Natural killer cell (primary cell): Measurements from ENCODE around the gene B4GAT1. TPM values are rescaled to one million over a fixed set of nuclear protein-coding genes. Genes with fewer than 3 reads are reported as not detected.
A peak's percentile ranks its signal among the peaks of the same experiment; 100 is the strongest.

Experiments
- ATAC-seq, 3 donors: fragments of 150-1000 bp in 2 of 3; fragments of 200-7000 bp in 1 of 3; cut with Tn5 transposase; 1 replicate in 1 of 3; 2 replicates in 2 of 3; pipeline ENCODE4 v1.10.0; 2021; ENCODE audit warnings: mild to moderate bottlenecking in 2 of 3, moderate library complexity in 2 of 3
- DNase-seq, 2 donors: peaks; one replicate each; pipeline versions ENCODE4 v3.0.0 to v3.0.0-alpha.2; 2013 to 2021; ENCODE audit warnings: mixed read lengths in 1 of 2
- H3K27ac ChIP-seq: one replicate; pipeline ENCODE4 v1.5.1; 2013; ENCODE audit warnings: mild to moderate bottlenecking, low read length
- H3K27me3 ChIP-seq: one replicate; pipeline ENCODE4 v1.6.1; 2013; ENCODE audit warnings: low read length; ENCODE audit not compliant: control insufficient read depth, insufficient read depth
- H3K36me3 ChIP-seq: one replicate; pipeline ENCODE4 v1.6.1; 2013; ENCODE audit warnings: low read length; ENCODE audit not compliant: control insufficient read depth, insufficient read depth
- H3K4me1 ChIP-seq: one replicate; pipeline ENCODE4 v1.6.1; 2013; ENCODE audit warnings: low read length; ENCODE audit not compliant: control insufficient read depth, insufficient read depth
- H3K4me3 ChIP-seq: one replicate; pipeline ENCODE4 v1.5.1; 2013; ENCODE audit warnings: low read length
- H3K9me3 ChIP-seq: one replicate; pipeline ENCODE4 v1.6.1; 2013; ENCODE audit warnings: low read length; ENCODE audit not compliant: control insufficient read depth, insufficient read depth
- H3K27ac Mint-ChIP-seq, 2 donors: one replicate each; pipeline ENCODE4 v1.8.0; 2022; ENCODE audit warnings: mild to moderate bottlenecking in 2 of 2, mixed read lengths in 2 of 2, moderate library complexity in 1 of 2
- H3K27me3 Mint-ChIP-seq, 2 donors: one replicate each; pipeline ENCODE4 v1.8.0; 2022; ENCODE audit warnings: low read depth in 2 of 2, mixed read lengths in 2 of 2
- H3K36me3 Mint-ChIP-seq: one replicate; pipeline ENCODE4 v1.8.0; 2022; ENCODE audit warnings: mixed read lengths
- H3K4me1 Mint-ChIP-seq, 2 donors: one replicate each; pipeline ENCODE4 v1.8.0; 2022; ENCODE audit warnings: mixed read lengths in 2 of 2
- H3K4me3 Mint-ChIP-seq: one replicate; pipeline ENCODE4 v1.8.0; 2022; ENCODE audit warnings: mild to moderate bottlenecking, moderate library complexity, mixed read lengths
- H3K9me3 Mint-ChIP-seq, 2 donors: one replicate each; pipeline ENCODE4 v1.8.0; 2022; ENCODE audit warnings: mixed read lengths in 2 of 2
- WGBS: methylation state at CpG from one replicate; pipeline ENCODE4 v1.1.7; 2013; ENCODE audit warnings: missing lambda C conversion rate; ENCODE audit not compliant: insufficient coverage; 5-methylcytosine and 5-hydroxymethylcytosine counted together
- intact Hi-C: fragments of 100-400 bp; cut with micrococcal nuclease; formaldehyde crosslinking; loops from one replicate; pipeline ENCODE4 v1.14.2; 2022
- total RNA-seq, 4 donors: library from RNA; stranded (reverse); fragments of 120-200 nt in 1 of 4; gene quantifications; one replicate each; pipeline versions ENCODE4 v1.2.3 to v1.2.4, GENCODE V29; 2013 to 2022
- TF ChIP-seq, protein P1 (sequence below): fragments of 200-600 bp; IDR thresholded peaks from one replicate; pipeline ENCODE4 v1.8.0; 2022; ENCODE audit warnings: antibody characterized with exemption

The B4GAT1 gene
- total RNA-seq, 3 donors from 2014 or later (not counting 1 experiment from before 2014, with no cell fraction given) = 2.0 to 4.2 (median 2.5) TPM

DNA sequence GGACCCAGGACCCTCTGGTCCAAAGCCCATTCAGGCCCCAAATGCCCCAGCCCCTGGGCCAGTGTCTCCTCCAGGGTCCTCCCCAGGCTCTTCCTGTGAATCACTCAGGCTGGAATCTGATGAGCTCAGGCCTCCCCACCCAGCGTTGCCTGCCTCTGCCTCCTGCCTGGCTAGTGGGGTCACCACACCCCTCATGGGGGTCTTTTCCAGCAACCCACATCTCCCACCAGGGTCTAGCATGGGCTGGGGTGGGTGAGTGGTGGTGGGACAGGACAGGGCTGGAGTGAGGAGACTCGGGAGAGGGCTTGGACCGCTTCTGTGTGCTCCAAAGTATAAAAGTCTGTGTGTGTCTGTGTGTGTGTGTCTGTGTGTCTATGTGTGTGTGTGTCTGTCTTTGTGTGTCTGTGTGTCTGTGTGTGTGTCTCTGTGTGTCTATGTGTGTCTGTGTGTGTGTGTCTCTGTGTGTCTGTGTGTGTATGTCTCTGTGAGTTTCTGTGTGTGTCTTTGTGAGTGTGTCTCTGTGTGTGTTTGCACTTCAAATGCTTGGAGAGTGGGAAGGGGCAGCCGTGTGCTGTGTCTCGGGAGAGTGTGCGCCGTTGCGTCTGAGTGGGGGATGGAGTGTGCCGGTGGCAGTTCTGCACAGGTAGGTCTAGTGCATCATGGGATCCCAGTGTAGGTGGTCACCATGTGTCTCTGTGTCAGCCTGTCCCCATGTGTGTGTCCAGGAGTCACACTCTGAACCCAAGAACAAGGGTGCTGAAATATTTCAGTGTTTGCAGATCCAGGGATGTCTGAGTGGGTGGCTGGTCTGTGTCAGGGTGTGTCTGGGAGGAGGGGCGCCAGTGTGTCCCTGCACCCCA, 20.0 kb downstream of the B4GAT1 start:
- ATAC-seq = no peak
- Mint-ChIP-seq H3K27me3 (peaks cover 3% of the 10 kb centered on the region in 2 donors), H3K9me3 (no peaks in the 10 kb centered on the region), H3K36me3 (no peaks in the 10 kb centered on the region), H3K4me3 (peak overlapping the region; percentile 1), H3K27ac (peak overlapping the region; percentile 19 to 74), H3K4me1 (peaks cover 19 to 43% of the 10 kb centered on the region in 2 donors)
- intact Hi-C loops = loop anchor here (1.0 kb wide), 3 partner anchors 9 to 105 kb away; partner anchors contain the start of gene RIN1
- H3K9me3 ChIP-seq = no peaks in the 10 kb centered on the region
- TF ChIP-seq, protein P1, sequence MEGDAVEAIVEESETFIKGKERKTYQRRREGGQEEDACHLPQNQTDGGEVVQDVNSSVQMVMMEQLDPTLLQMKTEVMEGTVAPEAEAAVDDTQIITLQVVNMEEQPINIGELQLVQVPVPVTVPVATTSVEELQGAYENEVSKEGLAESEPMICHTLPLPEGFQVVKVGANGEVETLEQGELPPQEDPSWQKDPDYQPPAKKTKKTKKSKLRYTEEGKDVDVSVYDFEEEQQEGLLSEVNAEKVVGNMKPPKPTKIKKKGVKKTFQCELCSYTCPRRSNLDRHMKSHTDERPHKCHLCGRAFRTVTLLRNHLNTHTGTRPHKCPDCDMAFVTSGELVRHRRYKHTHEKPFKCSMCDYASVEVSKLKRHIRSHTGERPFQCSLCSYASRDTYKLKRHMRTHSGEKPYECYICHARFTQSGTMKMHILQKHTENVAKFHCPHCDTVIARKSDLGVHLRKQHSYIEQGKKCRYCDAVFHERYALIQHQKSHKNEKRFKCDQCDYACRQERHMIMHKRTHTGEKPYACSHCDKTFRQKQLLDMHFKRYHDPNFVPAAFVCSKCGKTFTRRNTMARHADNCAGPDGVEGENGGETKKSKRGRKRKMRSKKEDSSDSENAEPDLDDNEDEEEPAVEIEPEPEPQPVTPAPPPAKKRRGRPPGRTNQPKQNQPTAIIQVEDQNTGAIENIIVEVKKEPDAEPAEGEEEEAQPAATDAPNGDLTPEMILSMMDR = no peak
- no peak overlapping the region for H3K4me3 ChIP-seq
- H3K27me3 ChIP-seq = peaks cover 3% of the 10 kb centered on the region
- no peaks in the 10 kb centered on the region for H3K36me3 ChIP-seq
- WGBS = 86% methylated on average over 10 of the region's 10 CpGs
- DNase-seq = no peak
- H3K27ac ChIP-seq = no peak overlapping the region
- peaks cover 40% of the 10 kb centered on the region for H3K4me1 ChIP-seq

DNA sequence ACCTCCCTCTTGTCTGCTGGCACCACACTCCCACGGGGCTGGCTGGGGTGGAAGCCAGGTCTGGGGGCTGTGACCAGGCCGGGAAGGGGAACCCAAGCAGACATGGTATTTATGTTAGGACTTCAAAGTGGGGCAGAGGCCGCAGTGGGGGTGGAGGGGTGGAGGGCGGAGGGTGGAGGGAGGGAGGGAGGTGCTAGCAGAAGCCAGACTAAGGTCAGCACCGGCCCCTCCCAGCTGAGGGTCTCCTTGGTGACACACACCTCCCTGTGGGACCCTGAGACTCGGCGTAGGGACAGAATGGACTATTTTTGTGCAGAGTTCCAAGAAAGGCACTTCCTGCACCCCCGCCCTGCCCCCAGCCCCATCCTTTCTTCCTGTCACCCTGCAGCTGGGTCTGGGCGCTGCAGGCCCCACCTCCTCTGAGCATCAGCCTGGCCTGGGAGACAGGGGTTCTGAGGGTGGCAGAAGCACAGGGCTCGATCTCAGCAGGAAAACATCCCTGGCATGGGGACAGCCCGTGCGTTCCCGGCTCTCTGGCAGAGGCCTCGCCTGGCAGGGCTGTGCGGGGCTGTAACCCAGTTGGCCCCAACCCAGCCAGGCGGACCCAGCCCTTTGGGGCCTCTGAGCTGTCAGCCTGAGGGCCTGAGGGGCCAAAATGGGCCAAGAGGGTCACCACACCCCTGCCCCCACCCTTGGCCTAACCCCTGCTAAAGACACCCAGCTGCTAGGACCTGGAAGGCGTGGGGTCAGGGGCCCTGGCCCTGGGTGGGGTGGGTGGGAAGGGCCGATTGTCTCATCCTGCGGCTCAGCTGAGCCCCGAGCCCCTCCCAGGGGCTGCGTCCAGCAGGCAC, 20.9 kb downstream of the B4GAT1 start:
- H3K36me3 Mint-ChIP-seq = no peaks in the 10 kb centered on the region
- intact Hi-C loops = no loop called here
- no peaks in the 10 kb centered on the region for H3K9me3 ChIP-seq
- H3K4me1 Mint-ChIP-seq = peaks cover 19 to 43% of the 10 kb centered on the region in 2 donors
- no peak for ATAC-seq
- peaks cover 40% of the 10 kb centered on the region for H3K4me1 ChIP-seq
- TF ChIP-seq, protein P1 = no peak
- H3K27ac ChIP-seq = no peak overlapping the region
- 58% methylated on average over 20 of the region's 21 CpGs for WGBS
- H3K27ac Mint-ChIP-seq = peak overlapping the region; percentile 15 to 74
- H3K27me3 ChIP-seq = peaks cover 3% of the 10 kb centered on the region
- peak in 1 of 2 donors; percentile 62 for DNase-seq
- H3K4me3 ChIP-seq = no peak overlapping the region
- H3K27me3 Mint-ChIP-seq = no peaks in the 10 kb centered on the region
- H3K9me3 Mint-ChIP-seq = no peaks in the 10 kb centered on the region
- no peaks in the 10 kb centered on the region for H3K36me3 ChIP-seq
- no peak overlapping the region for H3K4me3 Mint-ChIP-seq

DNA sequence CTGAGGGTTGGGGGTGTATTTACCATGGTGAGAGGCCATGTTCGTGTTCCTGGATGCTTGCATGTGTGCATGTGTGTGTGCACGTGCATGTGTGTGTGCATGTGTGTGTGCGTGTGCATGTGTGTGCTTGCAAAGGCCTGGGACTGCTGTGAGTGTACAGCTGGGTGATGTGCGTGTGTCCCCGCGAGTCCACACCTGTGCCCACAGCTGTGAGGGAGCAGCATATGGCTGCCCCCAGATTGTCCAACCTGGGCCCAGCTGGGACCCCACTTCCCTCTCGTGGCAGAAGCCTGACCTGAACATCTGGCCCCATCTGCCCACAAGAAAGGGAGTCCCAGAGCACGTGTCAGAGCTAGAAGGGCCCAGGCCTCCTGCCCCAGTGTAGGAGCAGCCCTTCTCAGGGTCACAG, 22.2 kb downstream of the B4GAT1 start:
- Mint-ChIP-seq H3K4me3 (no peak overlapping the region), H3K27ac (no peak overlapping the region), H3K4me1 (peaks cover 19 to 43% of the 10 kb centered on the region in 2 donors), H3K36me3 (no peaks in the 10 kb centered on the region), H3K27me3 (peaks cover 0 to under 1% of the 10 kb centered on the region in 2 donors), H3K9me3 (no peaks in the 10 kb centered on the region)
- TF ChIP-seq, protein P1 = no peak
- intact Hi-C loops = no loop called here
- ATAC-seq (no peak), DNase-seq (no peak)
- Histone ChIP-seq H3K4me1 (peaks cover 40% of the 10 kb centered on the region), H3K27me3 (no peaks in the 10 kb centered on the region), H3K9me3 (no peaks in the 10 kb centered on the region), H3K36me3 (no peaks in the 10 kb centered on the region), H3K4me3 (no peak overlapping the region), H3K27ac (no peak overlapping the region)
- WGBS = 68% methylated on average over 8 of the region's 8 CpGs
